GM23248 (cell line): Measurements from ENCODE around the gene CGREF1. TPM values are rescaled to one million over a fixed set of nuclear protein-coding genes. Genes with fewer than 3 reads are reported as not detected.

Source experiments
- DNase-seq: peaks from one replicate; pipeline ENCODE4 v3.0.0-alpha.2; 2015
- H2AFZ ChIP-seq: fragments of 200-600 bp; sonication (generic); 2 replicates; pipeline ENCODE4 v1.6.1; 2016; ENCODE audit warnings: antibody characterized with exemption
- H3F3A ChIP-seq: fragments of 200-600 bp; sonication (generic); 2 replicates; pipeline ENCODE4 v1.6.1; 2016; ENCODE audit warnings: mild to moderate bottlenecking, antibody characterized with exemption, mixed run types; ENCODE audit not compliant: insufficient read depth
- H3K27ac ChIP-seq: fragments of 200-600 bp; sonication (generic); 2 replicates; pipeline ENCODE4 v1.5.1; 2016; ENCODE audit warnings: mild to moderate bottlenecking
- H3K27me3 ChIP-seq: fragments of 200-600 bp; sonication (generic); replicated peaks from 2 replicates; pipeline ENCODE4 v1.6.1; 2016; ENCODE audit warnings: mild to moderate bottlenecking; ENCODE audit not compliant: insufficient read depth
- H3K36me3 ChIP-seq: fragments of 200-600 bp; sonication (generic); 2 replicates; pipeline ENCODE4 v1.6.1; 2016; ENCODE audit warnings: low read depth, mild to moderate bottlenecking
- H3K4me1 ChIP-seq: fragments of 200-600 bp; sonication (generic); 2 replicates; pipeline ENCODE4 v1.6.1; 2016; ENCODE audit warnings: mild to moderate bottlenecking; ENCODE audit not compliant: insufficient read depth
- H3K4me2 ChIP-seq: fragments of 200-600 bp; sonication (generic); one replicate; pipeline ENCODE4 v1.6.1; 2016; ENCODE audit warnings: mild to moderate bottlenecking; ENCODE audit not compliant: unreplicated experiment
- H3K4me3 ChIP-seq: fragments of 200-600 bp; sonication (generic); 2 replicates; pipeline ENCODE4 v1.5.1; 2016; ENCODE audit warnings: mild to moderate bottlenecking
- H3K79me2 ChIP-seq: fragments of 200-600 bp; sonication (generic); 2 replicates; pipeline ENCODE4 v1.6.1; 2016; ENCODE audit warnings: mild to moderate bottlenecking; ENCODE audit not compliant: insufficient read depth
- H3K9ac ChIP-seq: fragments of 200-600 bp; sonication (generic); 2 replicates; pipeline ENCODE4 v1.6.1; 2016; ENCODE audit warnings: mild to moderate bottlenecking
- H3K9me2 ChIP-seq: fragments of 200-600 bp; sonication (generic); 2 replicates; pipeline ENCODE4 v1.6.1; 2016; ENCODE audit warnings: mixed run types, mild to moderate bottlenecking, moderate library complexity; ENCODE audit not compliant: insufficient read depth
- H3K9me3 ChIP-seq: fragments of 200-600 bp; sonication (generic); one replicate; pipeline ENCODE4 v1.6.1; 2017; ENCODE audit warnings: low read depth
- H4K20me1 ChIP-seq: fragments of 200-600 bp; sonication (generic); 2 replicates; pipeline ENCODE4 v1.6.0; 2016; ENCODE audit not compliant: insufficient read depth
- EZH2 ChIP-seq: fragments of 200-600 bp; sonication (generic); IDR thresholded peaks from 2 replicates; pipeline ENCODE4 v1.6.1; 2018; ENCODE audit warnings: antibody characterized with exemption, mild to moderate bottlenecking; ENCODE audit not compliant: insufficient read depth, poor library complexity, severe bottlenecking
- EZH2phosphoT487 ChIP-seq: fragments of 200-600 bp; sonication (generic); IDR thresholded peaks from 2 replicates; pipeline ENCODE4 v1.6.1; 2018; ENCODE audit warnings: antibody characterized with exemption, moderate library complexity, mild to moderate bottlenecking, low read depth; ENCODE audit not compliant: insufficient read depth
- WGBS, 2 experiments: methylation state at CpG; one replicate each; pipeline ENCODE4 v1.1.6; 2015 to 2017; ENCODE audit warnings: low lambda C conversion rate in 2 of 2, low coverage in 1 of 2; ENCODE audit errors: missing lambda C conversion rate in 2 of 2; 5-methylcytosine and 5-hydroxymethylcytosine counted together
- in situ Hi-C: fragments of 300-500 bp; cut with MboI; formaldehyde crosslinking; loops from 2 replicates; pipeline ENCODE4 v1.15.0; 2020
- polyA plus RNA-seq: library from polyadenylated mRNA; unstranded; fragments of >200 nt; fragmentation: Nextera tagmentation; extraction: Ambion mirVana; gene quantifications from 2 replicates; pipeline ENCODE4 v1.2.1, GENCODE V29; 2016
- total RNA-seq: library from RNA; depleted of rRNA; stranded (reverse); fragments of >200 nt; shearing (Covaris generic); gene quantifications from 2 replicates; pipeline ENCODE4 v1.2.3, GENCODE V29; 2014

The CGREF1 gene
- total and polyA plus RNA-seq, 2 experiments from 2014 or later, result 17.2 to 19.2 TPM

GRCh38 chr2:27109083-27109482 lies 9.8 kb downstream of the CGREF1 start:
- H3K4me2 ChIP-seq, result no peak overlapping the region
- no peak for DNase-seq
- no peak overlapping the region for H3K4me3 ChIP-seq
- no peak overlapping the region for H3K9ac ChIP-seq
- no peaks in the 10 kb centered on the region for H3K9me2 ChIP-seq
- TF ChIP-seq EZH2 (no peak), EZH2phosphoT487 (no peak)
- WGBS, 2 experiments, result 89 to 90% methylated on average over 3 of the region's 3 CpGs
- no peaks in the 10 kb centered on the region for H3K79me2 ChIP-seq
- H3K27me3 ChIP-seq, result no peaks in the 10 kb centered on the region
- H3K9me3 ChIP-seq, result no peaks in the 10 kb centered on the region
- no peaks in the 10 kb centered on the region for H4K20me1 ChIP-seq
- no peak overlapping the region for H2AFZ ChIP-seq
- in situ Hi-C loops, result loop anchor here (10.0 kb wide), 1 partner anchor 176 kb away; the partner anchor contains the start of gene TRIM54
- no peaks in the 10 kb centered on the region for H3K36me3 ChIP-seq
- no peaks in the 10 kb centered on the region for H3F3A ChIP-seq
- H3K27ac ChIP-seq, result no peak overlapping the region
- H3K4me1 ChIP-seq, result no peaks in the 10 kb centered on the region

DNA sequence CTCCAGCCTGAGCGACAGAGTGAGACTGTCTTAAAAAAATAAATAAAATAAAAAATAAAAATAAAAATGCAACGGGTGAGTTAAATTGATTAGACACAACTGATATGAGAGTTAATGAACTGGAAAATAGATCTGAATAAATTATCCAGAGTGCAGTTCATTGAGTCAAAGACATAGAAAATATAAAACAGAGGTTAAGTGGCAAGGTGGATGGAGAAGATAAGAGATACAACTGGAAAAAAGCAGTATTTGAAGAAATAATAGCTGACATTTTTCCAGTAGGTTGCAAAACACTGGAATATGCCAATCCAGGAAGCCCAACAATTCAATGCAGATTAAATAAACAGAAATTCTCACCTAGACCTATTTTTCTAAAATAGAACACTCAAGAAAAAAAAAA lies 10.7 kb downstream of the CGREF1 start:
- in situ Hi-C loops, result loop anchor here (10.0 kb wide), 1 partner anchor 177 kb away; the partner anchor contains the start of gene TRIM54

DNA sequence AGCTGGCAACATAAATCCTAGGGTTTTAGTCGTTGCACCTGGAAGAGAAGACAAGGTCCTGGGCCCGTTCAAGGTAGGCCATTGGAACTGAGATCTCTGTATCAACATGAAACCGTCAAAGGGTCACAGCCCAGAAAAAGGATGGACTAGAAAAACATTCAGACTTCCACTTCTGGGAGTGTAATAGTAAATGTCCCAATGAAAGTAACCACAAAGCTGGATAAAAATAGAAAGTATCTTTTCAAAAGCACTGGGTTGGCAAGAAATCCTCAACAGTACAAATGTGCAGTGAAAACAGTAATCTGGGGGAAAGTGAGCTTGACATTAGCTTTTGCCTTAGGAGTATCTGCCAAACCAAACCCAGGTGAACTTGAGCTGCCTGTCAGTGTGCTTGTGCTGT lies 12.9 kb downstream of the CGREF1 start:
- H3K36me3 ChIP-seq, result no peaks in the 10 kb centered on the region
- in situ Hi-C loops, result loop anchor here (10.0 kb wide), 1 partner anchor 179 kb away; the partner anchor contains the start of gene TRIM54

More for the DNA sequence above, 10.7 kb downstream of the CGREF1 start:
- DNase-seq, result no peak
- 93 to 95% methylated on average over 2 of the region's 2 CpGs for WGBS, 2 experiments
- no peak overlapping the region for H3K4me3 ChIP-seq
- no peak overlapping the region for H3K4me2 ChIP-seq
- no peak overlapping the region for H3K27ac ChIP-seq
- H3K4me1 ChIP-seq, result no peaks in the 10 kb centered on the region
- H2AFZ ChIP-seq, result no peak overlapping the region
- H4K20me1 ChIP-seq, result no peaks in the 10 kb centered on the region
- no peaks in the 10 kb centered on the region for H3K27me3 ChIP-seq
- no peaks in the 10 kb centered on the region for H3K79me2 ChIP-seq
- no peaks in the 10 kb centered on the region for H3F3A ChIP-seq
- no peak for TF ChIP-seq EZH2phosphoT487
- no peak for TF ChIP-seq EZH2
- no peaks in the 10 kb centered on the region for H3K9me2 ChIP-seq
- H3K9me3 ChIP-seq, result no peaks in the 10 kb centered on the region
- H3K36me3 ChIP-seq, result no peaks in the 10 kb centered on the region
- H3K9ac ChIP-seq, result no peak overlapping the region

GRCh38 chr2:27102329-27102728 lies 16.6 kb downstream of the CGREF1 start:
- H3K27ac ChIP-seq, result no peak overlapping the region
- H2AFZ ChIP-seq, result no peak overlapping the region
- no peaks in the 10 kb centered on the region for H3K36me3 ChIP-seq
- no peak for TF ChIP-seq EZH2
- TF ChIP-seq EZH2phosphoT487, result no peak
- no peak overlapping the region for H3K4me3 ChIP-seq
- no peaks in the 10 kb centered on the region for H4K20me1 ChIP-seq
- no peaks in the 10 kb centered on the region for H3K79me2 ChIP-seq
- 73 to 80% methylated on average over 5 of the region's 5 CpGs for WGBS, 2 experiments
- H3F3A ChIP-seq, result no peaks in the 10 kb centered on the region
- no peak for DNase-seq
- no peaks in the 10 kb centered on the region for H3K9me3 ChIP-seq
- no peaks in the 10 kb centered on the region for H3K9me2 ChIP-seq
- H3K4me2 ChIP-seq, result no peak overlapping the region
- H3K27me3 ChIP-seq, result 0 out of 2 replicates have a peak, but pooled peaks cover 4% of the 10 kb centered on the region
- H3K9ac ChIP-seq, result no peak overlapping the region
- H3K4me1 ChIP-seq, result no peaks in the 10 kb centered on the region
- in situ Hi-C loops, result loop anchor here (5.0 to 10.0 kb wide), 2 partner anchors 90 to 182 kb away; partner anchors contain the start of gene TRIM54

More for the DNA sequence above, 12.9 kb downstream of the CGREF1 start:
- Histone ChIP-seq H3K27ac (no peak overlapping the region), H3K27me3 (0 out of 2 replicates have a peak, but pooled peaks cover 4% of the 10 kb centered on the region), H3K9me2 (no peaks in the 10 kb centered on the region), H3K79me2 (no peaks in the 10 kb centered on the region), H3K4me3 (no peak overlapping the region), H3F3A (no peaks in the 10 kb centered on the region), H3K9ac (no peak overlapping the region), H2AFZ (no peak overlapping the region), H3K4me2 (no peak overlapping the region), H3K9me3 (no peaks in the 10 kb centered on the region), H4K20me1 (no peaks in the 10 kb centered on the region), H3K4me1 (no peaks in the 10 kb centered on the region)
- TF ChIP-seq EZH2 (no peak), EZH2phosphoT487 (no peak)
- 76 to 85% methylated on average over 3 of the region's 3 CpGs for WGBS, 2 experiments
- no peak for DNase-seq

DNA sequence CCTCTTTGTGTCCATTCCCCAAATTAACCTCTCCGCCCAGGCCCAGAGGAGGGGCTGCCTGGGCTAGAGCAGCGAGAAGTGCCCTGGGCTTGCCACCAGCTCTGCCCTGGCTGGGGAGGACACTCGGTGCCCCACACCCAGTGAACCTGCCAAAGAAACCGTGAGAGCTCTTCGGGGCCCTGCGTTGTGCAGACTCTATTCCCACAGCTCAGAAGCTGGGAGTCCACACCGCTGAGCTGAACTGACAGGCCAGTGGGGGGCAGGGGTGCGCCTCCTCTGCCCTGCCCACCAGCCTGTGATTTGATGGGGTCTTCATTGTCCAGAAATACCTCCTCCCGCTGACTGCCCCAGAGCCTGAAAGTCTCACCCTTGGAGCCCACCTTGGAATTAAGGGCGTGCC lies 18.9 kb downstream of the CGREF1 start:
- no peak for TF ChIP-seq EZH2
- TF ChIP-seq EZH2phosphoT487, result no peak
- Histone ChIP-seq H3K9me3 (no peaks in the 10 kb centered on the region), H2AFZ (no peak overlapping the region), H3K79me2 (no peaks in the 10 kb centered on the region), H3K27ac (no peak overlapping the region), H3K9ac (no peak overlapping the region), H3F3A (no peaks in the 10 kb centered on the region), H3K36me3 (no peaks in the 10 kb centered on the region), H4K20me1 (no peaks in the 10 kb centered on the region), H3K4me1 (no peaks in the 10 kb centered on the region), H3K4me2 (no peak overlapping the region), H3K4me3 (no peak overlapping the region), H3K9me2 (no peaks in the 10 kb centered on the region), H3K27me3 (0 out of 2 replicates have a peak, but pooled peaks cover 4% of the 10 kb centered on the region)
- DNase-seq, result no peak
- in situ Hi-C loops, result loop anchor here (5.0 to 10.0 kb wide), 2 partner anchors 92 to 185 kb away; partner anchors contain the start of gene TRIM54
- WGBS, 2 experiments, result 59 to 66% methylated on average over 10 of the region's 10 CpGs
